ENCODE data around the gene ARHGAP25.

The ARHGAP25 gene, protein sequence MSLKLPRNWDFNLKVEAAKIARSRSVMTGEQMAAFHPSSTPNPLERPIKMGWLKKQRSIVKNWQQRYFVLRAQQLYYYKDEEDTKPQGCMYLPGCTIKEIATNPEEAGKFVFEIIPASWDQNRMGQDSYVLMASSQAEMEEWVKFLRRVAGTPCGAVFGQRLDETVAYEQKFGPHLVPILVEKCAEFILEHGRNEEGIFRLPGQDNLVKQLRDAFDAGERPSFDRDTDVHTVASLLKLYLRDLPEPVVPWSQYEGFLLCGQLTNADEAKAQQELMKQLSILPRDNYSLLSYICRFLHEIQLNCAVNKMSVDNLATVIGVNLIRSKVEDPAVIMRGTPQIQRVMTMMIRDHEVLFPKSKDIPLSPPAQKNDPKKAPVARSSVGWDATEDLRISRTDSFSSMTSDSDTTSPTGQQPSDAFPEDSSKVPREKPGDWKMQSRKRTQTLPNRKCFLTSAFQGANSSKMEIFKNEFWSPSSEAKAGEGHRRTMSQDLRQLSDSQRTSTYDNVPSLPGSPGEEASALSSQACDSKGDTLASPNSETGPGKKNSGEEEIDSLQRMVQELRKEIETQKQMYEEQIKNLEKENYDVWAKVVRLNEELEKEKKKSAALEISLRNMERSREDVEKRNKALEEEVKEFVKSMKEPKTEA

DNA sequence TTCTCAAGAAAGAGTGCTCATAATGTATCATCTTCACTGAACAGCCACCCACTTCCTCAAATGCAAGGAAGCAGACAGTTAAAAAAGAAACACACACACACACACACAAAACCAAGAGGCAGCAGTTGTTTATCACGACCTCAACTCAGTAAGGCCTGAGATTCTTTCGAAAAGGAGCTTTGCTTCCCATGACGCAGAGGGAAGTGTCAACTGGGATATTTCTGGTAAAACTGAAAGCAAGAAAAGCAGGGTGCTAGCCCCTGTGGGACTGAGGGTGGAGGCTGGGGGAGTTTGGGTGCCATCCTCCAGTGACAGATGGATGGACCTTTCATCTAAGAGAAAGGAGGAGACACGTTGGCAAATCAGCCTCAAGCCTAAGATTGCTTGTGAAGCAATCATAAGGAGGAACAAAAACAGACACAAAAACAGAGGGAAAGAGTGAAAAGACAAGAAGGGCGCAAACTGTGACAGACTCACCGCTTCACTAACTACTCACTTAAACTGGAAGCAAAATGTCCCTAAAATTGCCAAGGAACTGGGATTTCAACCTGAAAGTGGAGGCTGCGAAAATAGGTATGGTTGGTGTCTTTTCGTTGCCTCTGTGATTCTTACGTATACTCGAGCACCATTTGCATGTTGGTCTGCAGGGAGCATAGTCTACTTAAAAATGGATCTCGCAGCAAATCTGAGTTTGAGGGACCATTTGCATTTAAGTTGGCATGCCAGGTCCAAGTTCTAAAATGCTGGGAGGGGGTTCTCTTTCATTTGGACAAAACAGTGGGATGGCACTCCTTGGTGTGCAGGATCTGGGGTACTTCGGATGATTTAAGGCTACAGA, at the start of gene ARHGAP25:
Gene ARHGAP25 (plus strand): TSS at position 124 of the 838 bp plus-strand sequence. CDS start 389 bp downstream, at position 513.
- peak; percentile 86 for DNase-seq

DNA sequence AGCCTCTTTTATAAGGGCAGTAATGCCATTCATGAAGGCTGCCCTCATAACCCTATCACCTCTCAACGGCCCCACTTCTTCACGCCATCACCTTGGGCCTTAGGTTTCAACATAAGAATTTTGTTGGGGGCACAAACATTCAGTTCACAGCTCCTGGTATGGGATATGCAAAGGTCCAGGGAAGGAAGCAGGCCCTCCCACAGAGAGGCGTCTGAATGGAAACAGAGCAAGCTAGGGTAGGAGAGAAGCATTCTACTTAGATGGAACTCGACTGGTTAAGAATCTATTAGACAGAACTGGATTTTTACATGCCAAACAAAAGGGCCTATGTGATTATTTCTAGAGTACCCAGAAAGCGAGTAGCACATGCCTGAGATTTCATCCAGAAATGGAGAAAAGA, 48.4 kb upstream of the ARHGAP25 start:
- DNase-seq, result no peak

DNA sequence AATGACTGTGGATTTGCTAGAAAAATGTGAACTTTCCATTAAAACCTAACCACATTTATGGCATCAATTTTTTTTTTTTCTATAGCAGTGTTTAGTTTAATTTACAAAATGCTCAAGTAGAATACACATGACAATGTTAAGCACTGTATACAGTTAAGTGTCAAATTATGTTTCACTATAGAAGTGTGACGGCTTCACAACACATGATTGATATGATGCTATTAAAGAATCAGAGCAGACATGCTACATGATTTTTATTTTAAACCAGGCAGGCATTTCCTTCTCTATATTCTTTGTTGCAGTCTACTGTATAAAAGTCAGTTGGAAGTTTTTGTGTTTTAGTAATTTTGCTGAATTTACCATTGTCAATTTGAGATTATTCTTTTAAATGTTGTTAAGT, 47.6 kb upstream of the ARHGAP25 start:
- no peak for DNase-seq

DNA sequence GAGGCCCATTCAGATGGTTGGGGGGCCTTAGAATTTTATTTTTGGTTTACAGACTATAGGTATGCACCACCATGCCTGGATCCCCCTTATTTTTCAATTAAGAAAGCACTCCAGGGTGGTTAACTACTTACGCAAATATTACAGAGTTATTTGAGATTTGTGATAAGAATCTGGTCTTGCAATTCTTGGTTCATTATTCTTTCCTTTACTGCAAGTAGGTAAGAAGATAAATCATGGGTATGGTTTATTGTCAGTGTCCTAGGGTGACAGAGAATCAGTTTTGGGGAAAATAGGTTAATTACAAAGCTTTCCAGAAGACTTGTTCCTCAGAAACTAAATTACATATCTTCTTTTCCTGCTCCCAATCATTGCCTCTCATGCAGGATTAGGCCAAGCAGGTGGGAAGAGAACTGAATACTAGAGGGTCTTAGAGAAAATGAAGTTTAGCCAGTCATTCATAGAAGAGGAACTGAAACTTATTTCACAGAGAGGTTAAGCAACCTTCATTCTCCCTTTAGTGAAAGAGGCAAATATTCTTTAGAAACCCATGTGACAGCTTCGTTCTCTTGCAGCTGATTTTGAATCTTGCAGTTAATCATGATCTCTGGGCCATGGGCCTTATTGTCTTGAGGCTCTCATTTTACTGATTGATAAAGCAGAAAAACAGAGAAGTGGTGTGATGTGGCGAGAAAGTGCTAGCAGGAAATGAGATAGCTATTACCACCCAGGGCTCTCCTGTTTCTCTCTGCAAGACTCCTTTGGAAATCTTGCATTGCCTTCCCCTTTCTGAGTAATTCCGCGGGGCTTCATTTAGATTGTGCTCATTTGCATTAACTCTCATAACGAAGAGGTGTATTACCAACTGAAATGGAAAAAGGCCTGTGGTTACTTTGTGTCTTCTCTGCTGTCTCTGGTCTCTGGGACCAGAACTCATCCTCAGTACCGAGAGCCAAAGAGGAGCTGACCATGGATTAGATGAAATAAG, 44.8 kb upstream of the ARHGAP25 start:
- peak; percentile 5 for DNase-seq

DNA sequence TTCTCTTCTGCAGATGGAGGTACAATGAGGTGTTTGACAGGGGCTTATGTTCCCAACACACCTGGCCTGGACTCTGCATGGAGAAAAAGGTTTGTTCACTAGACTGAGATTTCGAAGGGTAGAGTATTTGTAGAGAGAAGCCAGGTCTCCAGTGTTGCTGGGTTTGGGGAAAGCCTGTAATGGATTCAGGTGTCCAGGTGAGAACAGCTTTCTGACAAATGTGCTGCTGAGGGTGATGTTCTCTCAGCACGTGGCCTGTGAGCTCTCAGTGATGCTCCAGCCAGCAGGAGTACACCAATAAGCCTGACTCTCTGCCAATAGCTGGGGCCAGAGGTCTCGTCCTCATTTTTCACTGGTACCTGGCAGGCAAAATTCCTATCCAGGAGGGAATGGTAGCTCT, 43.8 kb upstream of the ARHGAP25 start:
- DNase-seq, result no peak

DNA sequence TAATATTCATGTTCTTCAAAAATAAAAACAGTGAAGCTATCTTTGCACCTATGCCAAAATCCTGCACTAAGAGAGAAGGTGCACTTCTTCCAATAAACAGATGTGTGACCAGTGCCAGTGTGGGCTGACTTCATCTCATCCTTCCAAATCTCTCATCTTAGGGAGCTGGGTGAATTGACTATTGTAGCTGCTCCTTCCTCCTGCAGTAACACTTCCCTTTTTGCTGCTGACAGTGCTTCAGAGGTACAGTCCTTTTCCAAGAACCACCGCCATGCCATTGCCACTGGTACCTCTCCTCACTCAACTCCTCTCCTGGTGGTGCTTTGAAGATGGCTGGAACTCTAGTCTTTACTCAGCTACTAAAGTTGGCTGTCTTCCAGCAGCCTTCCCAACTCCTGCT, 42.1 kb upstream of the ARHGAP25 start:
- no peak for DNase-seq

DNA sequence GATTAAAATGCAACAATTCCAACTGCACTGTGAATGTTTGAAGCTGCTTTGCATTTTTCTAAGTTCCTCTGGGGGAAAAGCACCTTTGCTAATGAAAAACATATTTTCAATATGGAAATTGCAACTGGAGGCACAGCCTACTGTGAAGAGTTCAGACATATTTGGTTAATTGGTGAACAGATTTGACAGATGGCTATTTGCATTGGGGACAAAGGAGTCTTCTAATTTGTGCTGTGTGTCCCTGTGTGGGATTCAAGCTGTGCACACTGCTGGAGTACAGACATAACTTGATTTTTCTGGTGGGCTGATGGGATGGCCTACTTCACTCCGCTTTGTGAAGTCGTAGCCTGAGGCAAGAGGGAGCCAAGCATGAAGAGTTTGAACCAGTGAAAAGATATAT, 40.7 kb upstream of the ARHGAP25 start:
- no peak for DNase-seq

DNA sequence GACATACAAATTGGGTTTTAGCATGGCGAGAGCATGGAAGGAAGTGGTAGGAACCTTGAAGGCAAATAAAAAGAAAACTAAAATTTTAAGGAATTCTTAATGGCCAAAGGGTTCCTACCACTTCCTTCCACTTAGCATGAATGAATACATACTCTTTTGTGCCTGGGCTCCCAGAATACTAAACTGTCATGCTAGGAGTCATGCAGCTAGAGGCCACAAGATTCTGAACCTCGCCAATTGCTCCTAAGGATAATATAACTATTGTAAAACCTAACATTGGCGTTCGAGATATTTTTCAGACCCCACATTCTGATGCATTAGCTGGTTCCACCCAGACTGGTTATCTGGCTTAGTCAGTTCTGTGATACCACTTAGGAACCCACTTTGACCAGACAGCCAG, 38.6 kb upstream of the ARHGAP25 start:
- no peak for DNase-seq

DNA sequence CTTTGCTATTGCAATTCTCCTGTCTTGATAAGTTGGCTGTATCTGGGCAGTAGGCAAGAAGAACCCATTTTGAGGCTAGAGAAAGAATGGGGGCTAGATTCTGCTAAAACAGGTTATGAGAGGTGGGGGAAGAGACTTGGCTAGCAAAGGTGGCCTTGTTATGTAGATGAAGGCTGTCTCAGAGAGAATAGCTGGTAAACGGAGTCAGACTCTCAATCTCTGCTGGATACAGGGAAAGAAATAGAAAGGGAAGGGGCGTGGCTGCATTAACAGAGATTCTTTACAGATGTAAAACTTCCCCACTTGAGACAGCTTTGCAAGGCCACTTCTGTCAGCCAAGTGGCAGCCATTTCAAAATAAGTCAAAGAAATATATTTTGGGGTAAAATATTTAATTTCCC, 38.1 kb upstream of the ARHGAP25 start:
- no peak for DNase-seq

DNA sequence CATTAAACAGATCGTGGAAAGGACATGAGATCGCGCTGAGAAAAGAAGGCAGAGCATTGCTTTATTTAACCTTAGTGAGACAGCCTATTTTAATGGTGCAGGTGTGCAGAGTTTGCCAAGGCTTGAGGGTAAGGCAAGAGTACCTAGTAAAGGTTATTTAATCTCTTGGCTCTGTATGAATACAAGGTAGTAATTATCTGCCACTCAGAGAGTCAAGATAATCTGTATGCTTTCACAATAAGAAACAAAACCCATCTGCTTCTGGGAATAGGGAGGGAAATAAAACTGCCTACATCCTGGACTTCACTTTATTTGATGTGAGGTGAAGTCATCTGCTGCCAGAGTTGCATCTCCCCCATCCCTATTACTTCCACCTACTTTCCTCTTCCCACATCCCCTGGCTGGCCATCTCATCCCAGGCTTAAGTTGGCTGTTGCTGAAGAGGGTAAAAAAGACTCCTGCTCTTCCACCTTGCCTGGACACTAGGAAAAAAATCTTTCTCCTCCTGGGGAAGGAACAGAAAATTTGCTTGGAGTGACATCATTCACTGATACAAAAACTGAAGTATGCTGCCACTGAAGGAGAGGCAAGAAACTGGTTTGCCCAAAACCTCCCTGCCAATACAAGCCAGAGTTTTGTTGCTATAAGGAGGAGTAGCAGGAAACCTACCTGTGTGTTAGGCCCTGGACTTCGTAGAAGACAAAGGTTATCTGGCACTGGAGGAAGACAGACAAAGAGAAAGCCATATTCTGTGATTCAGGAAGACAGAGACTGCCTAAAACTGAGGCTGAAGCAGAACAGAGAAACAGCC, 35.8 kb upstream of the ARHGAP25 start:
- DNase-seq, result no peak

DNA sequence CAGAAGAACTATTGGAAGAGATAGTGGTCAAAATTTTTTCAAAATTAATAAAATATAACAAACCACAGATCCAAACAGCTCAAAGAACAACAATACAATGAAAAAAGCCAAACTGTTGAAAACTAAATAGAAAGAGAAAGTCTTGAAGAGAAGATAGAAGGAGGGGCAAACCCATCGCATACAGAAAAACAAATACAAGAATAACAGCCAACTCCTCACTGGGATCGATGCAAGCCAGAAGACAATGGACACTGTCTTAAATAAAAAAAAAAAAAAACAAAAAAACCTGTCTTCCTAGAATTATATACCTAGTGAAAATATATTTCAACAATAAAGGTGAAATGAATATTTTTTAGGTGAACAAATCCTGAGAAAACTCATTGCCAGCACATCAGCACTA, 34.1 kb upstream of the ARHGAP25 start:
- DNase-seq, result no peak

DNA sequence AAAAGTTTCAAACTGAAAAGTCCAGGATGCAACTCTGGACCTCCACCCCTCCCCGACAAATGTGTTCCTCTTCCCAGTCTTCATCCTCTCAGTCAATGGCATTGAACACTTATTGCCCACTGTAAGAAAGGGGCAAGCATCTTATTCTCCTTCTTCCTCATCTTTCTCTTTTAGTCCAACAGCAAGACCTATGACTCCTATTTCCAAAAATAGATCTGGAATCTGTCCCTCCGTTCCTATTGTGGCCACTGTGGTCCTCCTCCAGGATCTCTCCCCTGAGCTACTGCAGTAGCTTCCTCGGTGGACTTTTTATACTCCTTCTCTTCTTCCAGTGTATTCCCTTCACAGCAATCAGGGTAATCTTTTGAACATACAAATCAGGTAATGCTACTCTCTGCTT, 28.0 kb upstream of the ARHGAP25 start:
- DNase-seq, result no peak

DNA sequence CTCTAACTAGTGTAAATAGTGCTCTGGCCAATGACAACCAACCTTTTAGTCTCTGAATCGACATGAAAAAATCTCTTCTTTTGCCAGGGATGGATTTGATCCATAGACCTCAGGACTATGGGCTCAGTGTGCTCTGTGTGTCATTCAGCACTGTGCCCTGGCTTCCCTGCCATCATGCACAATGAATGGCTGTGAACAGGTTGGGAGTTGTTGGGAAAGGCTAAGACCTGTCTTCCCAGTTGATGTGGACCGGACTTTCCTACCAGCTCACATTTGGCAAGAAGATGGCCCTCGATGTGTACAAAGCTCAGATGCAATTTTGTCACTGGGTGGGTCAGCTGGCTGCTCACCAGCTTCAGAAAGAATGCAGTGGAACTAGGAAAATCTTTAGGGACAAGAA, 26.0 kb upstream of the ARHGAP25 start:
- DNase-seq, result no peak

DNA sequence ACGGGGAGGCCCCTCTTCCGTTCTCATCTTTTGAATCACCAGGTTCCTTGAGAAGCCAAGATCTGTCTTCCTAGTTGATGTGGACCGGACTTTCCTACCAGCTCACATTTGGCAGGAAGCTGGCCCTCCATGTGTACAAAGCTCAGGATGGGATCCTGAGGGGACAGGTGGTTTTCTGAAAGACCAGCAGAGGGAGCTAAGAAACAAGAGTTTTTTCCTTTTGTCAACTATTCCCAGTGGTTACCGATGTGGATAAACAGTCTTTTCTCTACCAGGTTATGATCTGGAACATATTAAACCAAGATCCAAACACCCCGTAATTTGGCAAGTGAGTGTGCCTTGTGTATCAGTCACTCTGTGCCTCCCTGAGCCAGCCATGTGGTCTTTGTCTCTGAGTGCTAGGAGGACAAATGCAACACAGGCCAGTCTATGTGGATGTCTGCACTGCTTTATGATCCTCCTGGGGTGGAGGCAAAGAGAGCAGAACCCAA, 25.1 kb upstream of the ARHGAP25 start:
- DNase-seq, result peak; percentile 49

DNA sequence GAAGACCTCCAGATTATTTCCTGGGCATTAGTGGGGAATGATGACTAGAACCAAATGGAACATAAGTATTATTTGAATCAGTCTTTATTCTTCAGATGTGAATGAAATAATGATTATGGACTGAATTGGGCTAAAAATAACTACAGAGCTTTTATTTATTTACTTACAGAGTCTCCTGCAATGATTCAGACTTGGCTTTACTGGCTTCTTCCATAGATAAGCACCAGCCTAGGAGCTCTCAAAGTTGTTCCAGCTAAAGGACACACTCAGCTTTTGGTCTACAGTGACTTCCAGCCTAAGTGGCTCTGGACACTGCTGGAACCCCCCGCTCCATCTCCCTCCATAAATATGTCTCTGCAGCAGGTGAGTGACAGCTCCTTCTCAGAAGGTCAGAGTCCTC, 24.3 kb upstream of the ARHGAP25 start:
- DNase-seq, result no peak

DNA sequence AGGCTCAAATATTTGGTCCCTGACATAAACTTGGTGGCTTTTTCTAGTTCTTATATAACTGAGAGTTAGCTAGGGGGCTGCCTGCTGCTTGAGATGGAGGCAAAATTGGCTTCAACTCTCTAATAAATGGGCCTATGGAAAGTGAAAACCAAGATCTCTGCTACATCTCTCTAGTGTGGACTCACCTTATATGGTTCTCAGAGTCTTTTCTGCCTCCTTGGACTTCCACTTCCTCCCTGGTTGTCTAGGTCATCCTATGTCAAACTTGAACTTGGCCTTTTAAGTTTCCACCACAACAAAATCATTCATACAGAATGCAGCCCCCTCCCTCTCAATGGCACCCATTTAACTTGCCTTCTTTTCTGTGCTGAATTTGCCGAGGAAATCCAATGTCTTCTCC, 23.9 kb upstream of the ARHGAP25 start:
- no peak for DNase-seq

DNA sequence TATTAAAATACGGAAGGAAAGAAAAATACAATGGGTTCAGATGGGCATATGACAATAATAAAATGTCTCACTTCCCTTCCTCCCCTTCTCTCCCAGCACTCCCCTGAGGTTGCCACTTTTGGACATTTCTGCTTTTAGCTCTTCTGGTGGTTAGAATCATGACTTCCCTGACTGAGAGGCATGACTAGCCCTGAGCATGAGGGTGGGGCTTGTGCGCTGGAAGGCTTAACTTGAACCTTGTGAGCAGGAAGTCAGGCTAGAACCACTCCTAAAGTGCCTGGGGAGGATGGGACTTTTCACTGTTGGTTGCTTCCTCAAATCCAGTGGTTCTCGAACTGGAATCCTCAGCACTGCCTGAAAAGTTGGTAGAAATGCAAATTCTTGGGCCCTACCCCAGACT, 19.7 kb upstream of the ARHGAP25 start:
- DNase-seq, result peak; percentile 60

DNA sequence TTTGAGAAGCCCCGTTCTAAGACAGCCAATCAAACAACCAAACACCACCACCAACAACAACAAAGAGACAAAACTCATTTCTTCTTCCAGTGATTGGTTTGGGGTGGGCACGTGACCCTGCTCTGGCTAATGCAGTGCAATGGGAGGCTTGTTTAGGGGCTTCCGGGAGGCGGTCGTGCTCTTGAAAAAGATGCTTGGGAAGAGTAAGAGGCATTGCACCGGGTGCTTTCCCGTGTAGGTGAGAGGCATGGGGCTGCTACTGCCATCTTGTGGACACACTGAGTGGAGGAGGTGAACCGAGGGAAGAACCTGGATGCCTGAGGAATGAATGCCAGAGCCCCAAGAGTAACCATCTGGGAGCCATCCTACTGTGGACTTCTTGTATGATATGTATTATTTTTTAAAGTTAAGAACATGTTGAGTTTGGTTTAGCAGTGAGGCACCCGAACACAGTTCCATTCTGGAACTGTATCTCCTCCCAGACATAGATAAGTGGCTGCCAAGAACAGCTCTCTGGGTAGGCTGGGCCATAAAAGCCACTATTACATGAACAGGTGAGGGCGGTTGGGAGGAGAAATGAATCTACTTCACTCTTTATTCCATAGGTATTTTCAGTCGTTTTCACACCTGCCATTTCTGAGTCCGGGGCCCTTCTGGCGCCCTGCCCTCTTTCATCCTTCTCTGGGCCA, 19.1 kb upstream of the ARHGAP25 start:
- peak; percentile 59 for DNase-seq

DNA sequence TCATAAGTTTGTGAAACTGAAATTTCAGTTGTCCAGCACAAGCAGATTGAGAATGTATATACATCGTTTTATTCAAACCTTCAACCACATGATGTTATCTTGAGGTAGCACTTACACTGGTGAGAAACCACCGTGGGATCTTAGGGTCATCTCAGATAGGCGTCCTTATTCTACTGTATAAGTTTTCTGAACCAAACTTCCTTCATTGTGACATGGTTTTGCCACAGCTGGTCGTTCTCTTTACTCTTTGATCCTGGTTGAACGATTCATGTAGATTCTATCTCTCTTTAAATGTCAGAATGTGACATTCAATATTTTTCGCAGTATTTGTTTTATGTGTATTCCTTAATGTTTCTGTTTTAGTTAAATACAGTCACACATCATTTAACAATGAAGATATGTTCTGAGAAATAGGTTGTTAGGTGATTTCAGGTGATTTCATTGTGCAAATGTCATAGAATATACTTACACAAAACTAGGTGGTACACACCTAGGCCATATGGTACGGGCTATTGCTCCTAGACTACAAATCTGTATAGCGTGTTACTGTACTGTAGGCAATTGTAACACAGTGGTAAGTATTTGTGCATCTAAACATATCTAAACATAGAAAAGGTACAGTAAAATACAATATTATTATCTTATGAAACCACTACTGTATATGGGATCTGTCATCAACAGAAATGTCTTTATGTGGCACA, 17.9 kb upstream of the ARHGAP25 start:
- no peak for DNase-seq

DNA sequence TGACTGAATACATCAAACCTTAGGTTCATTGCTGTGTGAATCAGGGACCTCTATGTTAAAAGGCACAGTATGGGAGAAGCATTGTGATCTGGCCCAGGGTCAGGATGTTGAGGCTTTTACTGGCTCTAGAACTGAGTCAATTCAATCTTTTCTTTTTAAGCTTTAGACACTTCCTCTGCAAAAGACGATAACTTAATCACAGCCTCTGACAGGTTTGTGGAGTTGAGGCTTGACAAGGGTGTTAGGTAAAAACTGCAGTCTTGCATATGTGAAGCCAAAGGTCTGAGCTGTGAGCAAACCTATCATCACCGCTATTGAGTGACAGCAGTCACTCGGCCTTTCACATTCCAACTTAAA, 17.3 kb upstream of the ARHGAP25 start:
- DNase-seq, result peak; percentile 76
